SK-N-SH (cell line): ENCODE measurements around the gene HOXB5. TPM values are rescaled to one million over a fixed set of nuclear protein-coding genes. Genes with fewer than 3 reads are reported as not detected.

ENCODE experiments used
- CTCF ChIA-PET: fragments of 300-600, 350-600 bp; formaldehyde crosslinking; extraction: SDS; loops from one replicate; lab custom pipeline; 2021; lab: Yijun Ruan, JAX
- POLR2A ChIA-PET: fragments of 350-600 bp; sonication (Branson Sonifier 250); formaldehyde crosslinking; extraction: SDS; loops from one replicate; lab custom pipeline; 2020; ENCODE audit warnings: antibody characterized with exemption, inconsistent platforms; lab: Yijun Ruan, JAX
- DNase-seq: peaks from one replicate; pipeline ENCODE4 v3.0.0; 2012
- H2AFZ ChIP-seq: fragments of 200-600 bp; sonication (generic); 2 replicates; pipeline ENCODE4 v1.8.1; 2016; ENCODE audit warnings: antibody characterized with exemption, mild to moderate bottlenecking, low read depth
- H3F3A ChIP-seq: fragments of 200-600 bp; sonication (generic); replicated peaks from 2 replicates; pipeline ENCODE3; 2016; ENCODE audit warnings: antibody characterized with exemption, mild to moderate bottlenecking; ENCODE audit not compliant: insufficient read depth
- H3K27ac ChIP-seq, 2 experiments: fragments of 200-500 bp in 1 of 2; fragments of 200-600 bp in 1 of 2; sonication (Bioruptor generic) in 1 of 2; sonication (generic), shearing (Covaris generic) in 1 of 2; 2 replicates each; pipeline versions ENCODE4 v1.5.1 to v1.6.1; 2014 to 2016; ENCODE audit warnings: low read depth in 2 of 2, inconsistent platforms in 1 of 2, low read length in 1 of 2, mild to moderate bottlenecking in 1 of 2, mixed read lengths in 1 of 2
- H3K27me3 ChIP-seq: fragments of 200-600 bp; sonication (generic), shearing (Covaris generic); 2 replicates; pipeline ENCODE4 v1.6.1; 2016; ENCODE audit warnings: mixed run types; ENCODE audit not compliant: insufficient read depth
- H3K36me3 ChIP-seq, 2 experiments: fragments of 200-500 bp in 1 of 2; fragments of 200-600 bp in 1 of 2; sonication (Bioruptor generic) in 1 of 2; sonication (generic) in 1 of 2; replicated peaks in 1 of 2; 2 replicates each; pipeline versions ENCODE3 to v1.5.1; 2014 to 2016; ENCODE audit warnings: low read length in 1 of 2, mild to moderate bottlenecking in 1 of 2; ENCODE audit not compliant: insufficient read depth in 2 of 2, control insufficient read depth in 1 of 2
- H3K4me1 ChIP-seq, 2 experiments: fragments of 200-500 bp in 1 of 2; fragments of 200-600 bp in 1 of 2; sonication (Bioruptor generic) in 1 of 2; sonication (generic), shearing (Covaris generic) in 1 of 2; 2 replicates each; pipeline versions ENCODE4 v1.5.1 to v1.6.1; 2014 to 2016; ENCODE audit warnings: low read depth in 1 of 2, low read length in 1 of 2, mixed run types in 1 of 2; ENCODE audit not compliant: insufficient read depth in 2 of 2, control insufficient read depth in 1 of 2
- H3K4me2 ChIP-seq: fragments of 200-600 bp; sonication (generic), shearing (Covaris generic); 2 replicates; pipeline ENCODE4 v1.6.1; 2017; ENCODE audit warnings: mixed run types
- H3K4me3 ChIP-seq, 2 experiments: fragments of 200-500 bp in 1 of 2; fragments of 200-600 bp in 1 of 2; sonication (Bioruptor generic) in 1 of 2; sonication (generic), shearing (Covaris generic) in 1 of 2; 2 replicates each; pipeline versions ENCODE4 v1.5.1 to v1.8.1; 2014 to 2016; ENCODE audit warnings: low read depth in 2 of 2, inconsistent platforms in 1 of 2, low read length in 1 of 2, mild to moderate bottlenecking in 1 of 2, mixed read lengths in 1 of 2, moderate library complexity in 1 of 2
- H3K79me2 ChIP-seq: fragments of 200-600 bp; sonication (generic); 2 replicates; pipeline ENCODE4 v1.8.1; 2017; ENCODE audit warnings: mild to moderate bottlenecking; ENCODE audit not compliant: insufficient read depth
- H3K9ac ChIP-seq: fragments of 200-600 bp; sonication (generic); 2 replicates; pipeline ENCODE4 v1.6.1; 2017; ENCODE audit warnings: mixed run types
- H3K9me2 ChIP-seq: fragments of 200-600 bp; sonication (generic); 2 replicates; pipeline ENCODE4 v1.6.1; 2017; ENCODE audit warnings: mixed run types
- H3K9me3 ChIP-seq: fragments of 200-600 bp; sonication (generic); 2 replicates; pipeline ENCODE4 v1.6.1; 2017; ENCODE audit warnings: mixed run types, mild to moderate bottlenecking, moderate library complexity
- H4K20me1 ChIP-seq: fragments of 200-600 bp; sonication (generic); 2 replicates; pipeline ENCODE4 v1.6.1; 2017; ENCODE audit warnings: mild to moderate bottlenecking, mixed run types; ENCODE audit not compliant: insufficient read depth
- EZH2phosphoT487 ChIP-seq: fragments of 200-600 bp; sonication (generic); IDR thresholded peaks from 2 replicates; pipeline ENCODE4 v1.6.1; 2017; ENCODE audit warnings: low read depth, mixed run types, mild to moderate bottlenecking, antibody characterized with exemption, moderate library complexity, borderline replicate concordance
- FOXJ3 ChIP-seq: sonication (generic); formaldehyde crosslinking; IDR thresholded peaks from 2 replicates; pipeline ENCODE4 v1.5.1; 2020; ENCODE audit warnings: mild to moderate bottlenecking, missing genetic modification reagents
- GABPA ChIP-seq: IDR thresholded peaks from 2 replicates; pipeline ENCODE4 v1.4.0; 2012; ENCODE audit warnings: low read depth, mild to moderate bottlenecking
- IRF3 ChIP-seq: fragments of 150-350 bp; IDR thresholded peaks from 2 replicates; pipeline ENCODE4 v1.6.1; 2016; ENCODE audit warnings: mild to moderate bottlenecking, low read depth, low read length
- RAD21 ChIP-seq: IDR thresholded peaks from 2 replicates; pipeline ENCODE4 v1.6.1; 2012; ENCODE audit warnings: mild to moderate bottlenecking, low read length
- RCOR1 ChIP-seq: fragments of 150-350 bp; IDR thresholded peaks from 2 replicates; pipeline ENCODE4 v1.6.1; 2017; ENCODE audit warnings: antibody characterized with exemption, low read length
- RFX5 ChIP-seq: IDR thresholded peaks from 2 replicates; pipeline ENCODE4 v1.6.1; 2012; ENCODE audit warnings: mild to moderate bottlenecking, improper control_type of control experiment, low read length
- RXRA ChIP-seq: IDR thresholded peaks from 2 replicates; pipeline ENCODE4 v1.4.0; 2012; ENCODE audit warnings: low read depth, mild to moderate bottlenecking, borderline replicate concordance
- TCF12 ChIP-seq: IDR thresholded peaks from 2 replicates; pipeline ENCODE4 v1.4.0; 2012
- TEAD4 ChIP-seq: IDR thresholded peaks from 2 replicates; pipeline ENCODE4 v1.4.0; 2012; ENCODE audit warnings: mild to moderate bottlenecking, borderline replicate concordance; ENCODE audit not compliant: insufficient read depth
- YY1 ChIP-seq: IDR thresholded peaks from 2 replicates; pipeline ENCODE4 v1.4.0; 2012; ENCODE audit warnings: low read depth, mild to moderate bottlenecking
- ZBTB33 ChIP-seq: IDR thresholded peaks from 2 replicates; pipeline ENCODE4 v1.4.0; 2012; ENCODE audit warnings: low read depth, borderline replicate concordance
- WGBS: methylation state at CpG from one replicate; pipeline ENCODE4 v1.1.6; 2017; ENCODE audit warnings: low lambda C conversion rate; 5-methylcytosine and 5-hydroxymethylcytosine counted together
- polyA plus RNA-seq, 3 experiments: library from polyadenylated mRNA; depleted of rRNA; stranded (reverse); fragments of >200 nt; gene quantifications; 2 replicates each; pipeline ENCODE4 v1.2.3, GENCODE V29; 2012

The HOXB5 gene
- polyA plus RNA-seq, 1 of the 3 experiments (the other 2 are of a cell fraction): not detected

- TF ChIP-seq RCOR1 (no peak), YY1 (no peak), TCF12 (no peak), RAD21 (no peak), EZH2phosphoT487 (no peak; the same call in 1 of the 2 replicates)
- Histone ChIP-seq H3K27ac (no peak overlapping the region), H3K36me3 (no peaks in the 10 kb centered on the region), H3K4me3 (no peak overlapping the region), H3K27me3 (peaks cover 100% of the 10 kb centered on the region), H3K79me2 (no peaks in the 10 kb centered on the region), H4K20me1 (peaks cover 1% of the 10 kb centered on the region; the same call in 1 of the 2 replicates), H3K4me1 (no peaks in the 10 kb centered on the region), H3K4me2 (no peak overlapping the region), H2AFZ (no peak overlapping the region), H3K9me3 (no peaks in the 10 kb centered on the region), H3K9me2 (no peaks in the 10 kb centered on the region), H3K9ac (no peak overlapping the region), H3F3A (no peaks in the 10 kb centered on the region)
- ChIA-PET POLR2A (no interaction called here), CTCF (interaction anchor here (0.6 to 2.0 kb wide), 9 partner anchors 9 to 324 kb away, joined by 3 to 16 read pairs (median 5); no protein-coding TSS in a partner anchor)
- WGBS: 5% methylated on average over 7 of the region's 7 CpGs
- no peak for DNase-seq
Measured at GRCh38 chr17:48631693-48632578, 38.4 kb upstream of the HOXB5 start.

GRCh38 chr17:48630925-48631692 is 37.5 kb upstream of the HOXB5 start:
- Histone ChIP-seq H3K9ac (no peak overlapping the region), H2AFZ (no peak overlapping the region)
- TF ChIP-seq ZBTB33: no peak
- TF ChIP-seq RFX5: no peak
- TF ChIP-seq EZH2phosphoT487: no peak
- no peak for TF ChIP-seq RXRA
- no peak for TF ChIP-seq TCF12
- TF ChIP-seq TEAD4: no peak
- no peak for TF ChIP-seq GABPA
- TF ChIP-seq IRF3: no peak
- TF ChIP-seq FOXJ3 (CRISPR knock-in tag): no peak
- TF ChIP-seq, all 33 proteins: peak for 0
- Histone ChIP-seq H3K9me2 (no peaks in the 10 kb centered on the region), H3F3A (no peaks in the 10 kb centered on the region), H3K27me3 (peaks cover 98% of the 10 kb centered on the region), H3K27ac (no peak overlapping the region), H3K36me3 (no peaks in the 10 kb centered on the region), H3K79me2 (no peaks in the 10 kb centered on the region), H3K4me3 (no peak overlapping the region), H3K4me2 (no peak overlapping the region), H3K9me3 (no peaks in the 10 kb centered on the region), H3K4me1 (no peaks in the 10 kb centered on the region), H4K20me1 (peaks cover 3% of the 10 kb centered on the region; the same call in 1 of the 2 replicates)
- ChIA-PET POLR2A (no interaction called here), CTCF (interaction anchor here (1.1 to 2.0 kb wide), 4 partner anchors 10 to 323 kb away, joined by 3 to 16 read pairs (median 5); no protein-coding TSS in a partner anchor)
- no peak for DNase-seq
- 18% methylated on average over 15 of the region's 15 CpGs for WGBS
